Measurements from ENCODE around the gene KLK14. TPM values are rescaled to one million over a fixed set of nuclear protein-coding genes. Genes with fewer than 3 reads are reported as not detected.
A peak's percentile ranks its signal among the peaks of the same experiment; 100 is the strongest.

KLK14 gene
- total and polyA plus RNA-seq, 2 of the 8 experiments (the other 6 are each of a cell fraction or from before 2014, with no cell fraction given) = 0.09 to 1.2 TPM

- peak in 1 of 3 experiments; percentile 5; a peak in 1 of 4 replicates for TF ChIP-seq CTCF (IDR thresholded peaks at IDR 0.05; ENCODE audit: control extremely low read depth in 1 of 3, insufficient read depth in 1 of 3, low read depth in 1 of 3, low read length in 3 of 3)
- no peak for TF ChIP-seq YY1 (IDR thresholded peaks at IDR 0.05; ENCODE audit: low read depth, low read length)
- TF ChIP-seq POLR2A (IDR thresholded peaks at IDR 0.05; ENCODE audit: control extremely low read depth in 1 of 2, low read depth in 2 of 2, low read length in 2 of 2) = no peak
Measured at GRCh38 chr19:51065221-51065960, 17.3 kb downstream of the KLK14 start (continued).
